ENCODE results near the gene FADS1.

The FADS1 gene

DNA sequence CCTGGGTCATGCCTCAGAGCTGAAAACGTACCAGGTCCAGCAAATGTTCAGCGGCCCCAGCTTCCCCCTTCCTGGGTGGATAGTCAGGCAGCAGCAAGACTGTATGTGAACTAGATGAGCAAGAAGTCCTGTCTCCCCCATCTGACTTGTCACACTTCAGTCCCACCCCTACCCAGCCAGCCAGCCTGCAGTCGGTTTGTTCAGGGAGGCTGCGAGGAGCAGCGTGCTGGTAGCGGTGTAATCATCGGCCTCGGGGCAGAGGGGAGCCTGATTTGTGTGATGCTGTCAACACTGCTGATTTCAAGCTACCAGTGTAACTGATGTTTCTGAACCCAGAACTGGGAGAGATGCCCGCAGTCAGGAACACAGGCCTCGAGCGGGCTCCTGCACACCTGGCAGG, 34.0 kb downstream of the FADS1 start:
- no peaks in the 10 kb centered on the region for H3K9me3 ChIP-seq
- H3K27ac ChIP-seq = no peak overlapping the region
- TF ChIP-seq, protein P1, sequence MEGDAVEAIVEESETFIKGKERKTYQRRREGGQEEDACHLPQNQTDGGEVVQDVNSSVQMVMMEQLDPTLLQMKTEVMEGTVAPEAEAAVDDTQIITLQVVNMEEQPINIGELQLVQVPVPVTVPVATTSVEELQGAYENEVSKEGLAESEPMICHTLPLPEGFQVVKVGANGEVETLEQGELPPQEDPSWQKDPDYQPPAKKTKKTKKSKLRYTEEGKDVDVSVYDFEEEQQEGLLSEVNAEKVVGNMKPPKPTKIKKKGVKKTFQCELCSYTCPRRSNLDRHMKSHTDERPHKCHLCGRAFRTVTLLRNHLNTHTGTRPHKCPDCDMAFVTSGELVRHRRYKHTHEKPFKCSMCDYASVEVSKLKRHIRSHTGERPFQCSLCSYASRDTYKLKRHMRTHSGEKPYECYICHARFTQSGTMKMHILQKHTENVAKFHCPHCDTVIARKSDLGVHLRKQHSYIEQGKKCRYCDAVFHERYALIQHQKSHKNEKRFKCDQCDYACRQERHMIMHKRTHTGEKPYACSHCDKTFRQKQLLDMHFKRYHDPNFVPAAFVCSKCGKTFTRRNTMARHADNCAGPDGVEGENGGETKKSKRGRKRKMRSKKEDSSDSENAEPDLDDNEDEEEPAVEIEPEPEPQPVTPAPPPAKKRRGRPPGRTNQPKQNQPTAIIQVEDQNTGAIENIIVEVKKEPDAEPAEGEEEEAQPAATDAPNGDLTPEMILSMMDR (IDR thresholded peaks at IDR 0.05) = no peak
- H3K4me3 ChIP-seq = no peak overlapping the region
- intact Hi-C loops (cut with DNase I; ENCODE audit: low total_unique reads) = no loop called here
- DNase-seq = no peak
- H3K4me1 ChIP-seq = peaks cover 0 to 2% (median under 1%) of the 10 kb centered on the region in 4 donors
- no peaks in the 10 kb centered on the region for H3K27me3 ChIP-seq
- H3K36me3 ChIP-seq = peaks cover 7 to 46% (median 37%) of the 10 kb centered on the region in 3 donors

DNA sequence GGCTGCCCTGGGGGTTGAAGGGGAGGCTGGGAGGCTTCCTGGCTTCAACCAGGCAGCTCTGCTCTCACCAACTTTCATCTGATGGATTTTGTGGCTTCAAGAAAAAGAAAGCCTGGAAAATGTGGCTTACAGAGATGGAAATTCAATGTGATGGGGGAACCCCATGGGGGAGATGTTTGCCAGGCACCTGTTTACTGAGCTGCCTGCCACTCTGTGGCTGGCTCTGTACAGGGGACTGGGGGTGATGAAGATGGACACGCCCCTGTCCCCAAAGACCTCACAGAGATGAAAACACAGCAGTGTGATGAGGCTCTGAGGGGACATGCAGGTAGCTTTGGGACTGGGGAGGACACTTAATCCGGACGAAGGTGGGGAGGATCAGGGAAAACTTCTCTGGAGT, 34.5 kb downstream of the FADS1 start:
- no peak for DNase-seq
- Histone ChIP-seq H3K27ac (no peak overlapping the region), H3K4me1 (peaks cover 0 to 7% (median 4%) of the 10 kb centered on the region in 4 donors), H3K9me3 (no peaks in the 10 kb centered on the region), H3K4me3 (no peak overlapping the region), H3K27me3 (no peaks in the 10 kb centered on the region), H3K36me3 (peaks cover 2 to 41% (median 32%) of the 10 kb centered on the region in 3 donors)
- TF ChIP-seq, protein P1 (IDR thresholded peaks at IDR 0.05) = no peak
- intact Hi-C loops (cut with DNase I; ENCODE audit: low total_unique reads) = no loop called here

DNA sequence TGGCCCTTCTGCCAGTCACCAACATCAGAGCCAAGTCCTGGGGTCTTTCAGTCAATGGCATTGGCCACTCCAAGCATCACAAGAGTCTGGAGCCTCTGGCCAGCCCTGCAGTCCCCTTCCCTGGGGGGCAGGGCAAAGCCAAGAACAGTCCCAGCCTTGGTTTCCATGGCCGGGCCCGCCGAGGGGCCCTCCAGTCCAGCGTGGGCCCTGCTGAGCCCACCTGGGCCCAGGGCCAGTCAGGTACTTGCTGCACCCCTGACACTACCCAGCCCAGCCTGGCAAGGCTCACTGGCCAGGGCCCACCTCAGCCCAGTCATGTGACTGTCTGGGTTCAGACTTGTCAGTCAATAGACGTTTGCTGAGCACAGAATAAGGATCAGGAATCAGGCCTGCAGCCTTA, 35.2 kb downstream of the FADS1 start:
- DNase-seq = no peak
- H3K4me1 ChIP-seq = peaks cover 0 to 11% (median 8%) of the 10 kb centered on the region in 4 donors
- no peaks in the 10 kb centered on the region for H3K27me3 ChIP-seq
- H3K4me3 ChIP-seq = no peak overlapping the region
- H3K27ac ChIP-seq = no peak overlapping the region
- no peaks in the 10 kb centered on the region for H3K9me3 ChIP-seq
- intact Hi-C loops (cut with DNase I; ENCODE audit: low total_unique reads) = no loop called here
- TF ChIP-seq, protein P1 (IDR thresholded peaks at IDR 0.05) = no peak
- H3K36me3 ChIP-seq = peaks cover 0 to 34% (median 25%) of the 10 kb centered on the region in 3 donors

DNA sequence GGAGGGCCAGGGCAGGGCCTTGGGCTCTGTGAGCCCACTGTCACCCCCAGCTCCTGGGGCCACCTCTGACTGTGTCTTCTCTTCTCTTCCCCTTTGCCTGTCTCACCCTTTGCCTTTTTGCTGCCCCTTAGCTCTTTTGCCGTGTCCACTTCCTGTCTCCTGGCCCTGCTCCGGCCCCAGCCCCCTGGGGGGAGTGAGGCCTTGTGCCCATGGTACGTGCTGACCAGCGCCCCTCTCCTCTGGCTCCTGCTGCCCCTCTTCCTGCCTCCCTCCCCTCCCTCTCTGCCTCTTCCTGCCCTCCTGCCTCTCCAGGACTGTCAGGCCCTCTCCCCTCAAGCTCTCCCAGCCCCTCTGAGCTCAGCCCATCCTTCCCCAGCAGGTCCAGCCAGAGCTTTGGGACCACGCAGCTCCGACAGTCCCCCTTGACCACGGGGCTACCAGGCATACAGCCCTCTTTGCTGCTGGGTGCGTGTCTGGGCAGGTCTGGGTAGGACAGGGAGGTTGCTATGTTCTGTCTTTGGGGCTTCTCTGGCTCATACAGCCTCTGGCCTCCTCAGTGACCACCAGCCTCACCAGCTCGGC, 36.1 kb downstream of the FADS1 start:
- H3K36me3 ChIP-seq = peaks cover 0 to 25% (median 16%) of the 10 kb centered on the region in 3 donors
- peaks cover 0 to 11% (median 8%) of the 10 kb centered on the region in 4 donors for H3K4me1 ChIP-seq
- TF ChIP-seq, protein P1 (IDR thresholded peaks at IDR 0.05) = no peak

DNA sequence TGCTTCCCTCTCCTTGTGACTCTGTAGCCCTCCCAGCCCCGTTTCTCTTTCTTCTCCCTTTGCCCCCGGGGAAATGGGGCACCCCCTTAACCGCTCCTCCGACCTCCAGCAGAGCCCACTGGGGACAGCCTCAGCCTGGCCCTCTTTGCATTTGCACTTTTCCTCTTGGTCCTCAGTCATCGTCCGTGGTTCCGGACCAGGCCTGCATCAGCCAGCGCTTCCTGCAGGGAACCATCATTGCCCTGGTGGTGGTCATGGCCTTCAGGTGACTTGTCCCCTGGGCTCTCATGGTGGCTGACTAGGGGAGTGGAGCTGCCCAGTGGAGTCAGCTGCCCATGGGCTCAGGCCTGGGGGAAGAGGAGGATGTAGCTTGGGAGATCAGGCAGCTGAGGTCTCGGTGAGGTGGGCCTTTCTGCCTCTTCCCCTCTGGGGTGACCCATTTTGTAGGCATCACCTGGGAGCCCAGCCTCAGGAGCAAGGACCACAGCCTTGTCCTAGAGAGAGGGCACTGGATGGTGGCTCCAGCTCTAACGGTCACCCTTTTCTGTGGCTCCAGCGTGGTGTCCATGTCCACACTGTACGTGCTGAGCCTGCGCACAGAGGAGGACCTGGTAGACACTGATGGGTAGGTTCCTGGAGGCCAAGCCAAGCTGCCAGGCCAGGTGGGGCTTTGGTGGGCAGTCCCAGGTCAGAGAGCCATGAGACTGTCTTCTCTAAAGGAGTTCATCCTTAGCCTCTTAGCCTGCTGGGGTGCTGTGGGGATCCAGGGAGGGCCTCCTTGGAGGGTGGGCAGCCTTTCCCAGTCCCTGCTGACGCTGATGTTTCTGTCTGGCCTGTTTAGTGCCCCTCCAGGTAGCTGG, 36.9 kb downstream of the FADS1 start:
- Histone ChIP-seq H3K36me3 (peaks cover 0 to 17% (median 8%) of the 10 kb centered on the region in 3 donors), H3K27ac (no peak overlapping the region), H3K9me3 (no peaks in the 10 kb centered on the region), H3K4me1 (peaks cover 0 to 11% (median 8%) of the 10 kb centered on the region in 4 donors), H3K27me3 (peaks cover 0 to 6% of the 10 kb centered on the region in 2 donors), H3K4me3 (no peak overlapping the region)
- intact Hi-C loops (cut with DNase I; ENCODE audit: low total_unique reads) = no loop called here
- DNase-seq = no peak
- TF ChIP-seq, protein P1 (IDR thresholded peaks at IDR 0.05) = no peak

More for the DNA sequence above, 36.1 kb downstream of the FADS1 start:
- Histone ChIP-seq H3K27ac (no peak overlapping the region), H3K4me3 (no peak overlapping the region), H3K27me3 (no peaks in the 10 kb centered on the region), H3K9me3 (no peaks in the 10 kb centered on the region)
- intact Hi-C loops (cut with DNase I; ENCODE audit: low total_unique reads) = no loop called here
- no peak for DNase-seq

Measured in tibial artery (tissue), 4 donors.